HL-60/S4 treated with phorbol 12-myristate 13-acetate at 8.2 ng/mL for 4 days and 3 days (cell line): Measurements from ENCODE around the gene GAD2.

ENCODE experiments used
- in situ Hi-C: fragments of 300-500 bp; cut with MboI; formaldehyde crosslinking; loops from 2 replicates; pipeline ENCODE4 v1.15.0; 2022; ENCODE audit warnings: low sequenced_read_pairs

Gene GAD2

GRCh38 chr10:26221541-26221940, 5.0 kb downstream of the GAD2 start:
- in situ Hi-C loops, result no loop called here

GRCh38 chr10:26222563-26222962, 6.0 kb downstream of the GAD2 start:
- in situ Hi-C loops, result no loop called here

GRCh38 chr10:26225322-26225721, 8.7 kb downstream of the GAD2 start:
- in situ Hi-C loops, result no loop called here

- in situ Hi-C loops, result no loop called here
Observed at GRCh38 chr10:26227786-26228185, 11.2 kb downstream of the GAD2 start.

GRCh38 chr10:26232174-26232573, 15.6 kb downstream of the GAD2 start:
- in situ Hi-C loops, result no loop called here

- in situ Hi-C loops, result no loop called here
Observed at GRCh38 chr10:26235761-26236160, 19.2 kb downstream of the GAD2 start.

GRCh38 chr10:26238378-26238777, 21.8 kb downstream of the GAD2 start:
- in situ Hi-C loops, result no loop called here

GRCh38 chr10:26242706-26243350, 26.3 kb downstream of the GAD2 start:
- in situ Hi-C loops, result no loop called here

GRCh38 chr10:26243351-26243720, 26.8 kb downstream of the GAD2 start:
- in situ Hi-C loops, result no loop called here

- in situ Hi-C loops, result no loop called here
Observed at GRCh38 chr10:26249681-26250080, 33.1 kb downstream of the GAD2 start.

GRCh38 chr10:26251925-26252324, 35.4 kb downstream of the GAD2 start:
- in situ Hi-C loops, result no loop called here

- in situ Hi-C loops, result no loop called here
Observed at GRCh38 chr10:26254616-26255015, 38.0 kb downstream of the GAD2 start.

GRCh38 chr10:26259341-26259740, 42.8 kb downstream of the GAD2 start:
- in situ Hi-C loops, result no loop called here

GRCh38 chr10:26269754-26270153, 53.2 kb downstream of the GAD2 start:
- in situ Hi-C loops, result no loop called here

GRCh38 chr10:26274391-26274790, 57.8 kb downstream of the GAD2 start:
- in situ Hi-C loops, result no loop called here

GRCh38 chr10:26278295-26278694, 61.7 kb downstream of the GAD2 start:
- in situ Hi-C loops, result no loop called here

GRCh38 chr10:26290236-26290635, 73.7 kb downstream of the GAD2 start:
- in situ Hi-C loops, result no loop called here

- in situ Hi-C loops, result no loop called here
Observed at GRCh38 chr10:26291721-26292480, 75.3 kb downstream of the GAD2 start.

GRCh38 chr10:26296360-26296759, 79.8 kb downstream of the GAD2 start:
- in situ Hi-C loops, result no loop called here

GRCh38 chr10:26300001-26300400, 83.4 kb downstream of the GAD2 start:
- in situ Hi-C loops, result no loop called here

- in situ Hi-C loops, result no loop called here
Observed at GRCh38 chr10:26303366-26303765, 86.8 kb downstream of the GAD2 start.

GRCh38 chr10:26310361-26310760, 93.8 kb downstream of the GAD2 start:
- in situ Hi-C loops, result no loop called here
